22Rv1 (cell line): ENCODE data around the gene PTP4A1.

Experiments
- H3K27ac ChIP-seq: fragments of 450-650 bp; 2 replicates; pipeline ENCODE4 v1.5.1; 2017
- CTCF ChIP-seq: fragments of 450-650 bp; IDR thresholded peaks from 2 replicates; pipeline ENCODE4 v1.5.1; 2017; ENCODE audit warnings: mild to moderate bottlenecking
- ZFX ChIP-seq: fragments of 450-650 bp; IDR thresholded peaks from 2 replicates; pipeline ENCODE4 v1.6.1; 2017; ENCODE audit warnings: antibody characterized with exemption, borderline replicate concordance

PTP4A1 gene

GRCh38 chr6:63582579-63583231 is 10.4 kb downstream of the PTP4A1 start:
- TF ChIP-seq ZFX (no peak), CTCF (no peak)
- H3K27ac ChIP-seq: no peak overlapping the region; the same call in 1 of the 2 replicates

GRCh38 chr6:63584125-63584514 is 11.8 kb downstream of the PTP4A1 start:
- peak overlapping the region; percentile 31; the same call in 1 of the 2 replicates for H3K27ac ChIP-seq
- TF ChIP-seq ZFX (no peak), CTCF (no peak)

- TF ChIP-seq CTCF (no peak), ZFX (no peak)
- peak overlapping the region; percentile 31; the same call in 1 of the 2 replicates for H3K27ac ChIP-seq
Measured at GRCh38 chr6:63584566-63584965, 12.3 kb downstream of the PTP4A1 start.

- peak overlapping the region; percentile 31 for H3K27ac ChIP-seq
Measured at GRCh38 chr6:63585652-63586051, 13.4 kb downstream of the PTP4A1 start.

GRCh38 chr6:63589952-63590411 is 17.7 kb downstream of the PTP4A1 start:
- TF ChIP-seq ZFX (no peak), CTCF (no peak)
- peak overlapping the region; percentile 45 for H3K27ac ChIP-seq

- TF ChIP-seq ZFX: no peak
- TF ChIP-seq CTCF: no peak
- no peak overlapping the region for H3K27ac ChIP-seq
Measured at GRCh38 chr6:63592886-63593285, 20.6 kb downstream of the PTP4A1 start.

- peak overlapping the region; percentile 55; the same call in 1 of the 2 replicates for H3K27ac ChIP-seq
- no peak for TF ChIP-seq CTCF
- no peak for TF ChIP-seq ZFX
Measured at GRCh38 chr6:63597141-63598048, 25.1 kb downstream of the PTP4A1 start.
